GM12891 (cell line): ENCODE results near the gene FASTKD2.

Experiments used
- POLR2A ChIP-seq: IDR thresholded peaks from 2 replicates; pipeline ENCODE4 v1.6.1; 2011; ENCODE audit warnings: low read depth, low read length, control low read depth
- POLR2AphosphoS5 ChIP-seq: IDR thresholded peaks from 2 replicates; pipeline ENCODE4 v1.6.1; 2011; ENCODE audit warnings: low read depth, low read length, control low read depth
- SPI1 ChIP-seq: IDR thresholded peaks from 2 replicates; pipeline ENCODE4 v1.6.1; 2011; ENCODE audit warnings: low read depth, low read length, control low read depth

DNA sequence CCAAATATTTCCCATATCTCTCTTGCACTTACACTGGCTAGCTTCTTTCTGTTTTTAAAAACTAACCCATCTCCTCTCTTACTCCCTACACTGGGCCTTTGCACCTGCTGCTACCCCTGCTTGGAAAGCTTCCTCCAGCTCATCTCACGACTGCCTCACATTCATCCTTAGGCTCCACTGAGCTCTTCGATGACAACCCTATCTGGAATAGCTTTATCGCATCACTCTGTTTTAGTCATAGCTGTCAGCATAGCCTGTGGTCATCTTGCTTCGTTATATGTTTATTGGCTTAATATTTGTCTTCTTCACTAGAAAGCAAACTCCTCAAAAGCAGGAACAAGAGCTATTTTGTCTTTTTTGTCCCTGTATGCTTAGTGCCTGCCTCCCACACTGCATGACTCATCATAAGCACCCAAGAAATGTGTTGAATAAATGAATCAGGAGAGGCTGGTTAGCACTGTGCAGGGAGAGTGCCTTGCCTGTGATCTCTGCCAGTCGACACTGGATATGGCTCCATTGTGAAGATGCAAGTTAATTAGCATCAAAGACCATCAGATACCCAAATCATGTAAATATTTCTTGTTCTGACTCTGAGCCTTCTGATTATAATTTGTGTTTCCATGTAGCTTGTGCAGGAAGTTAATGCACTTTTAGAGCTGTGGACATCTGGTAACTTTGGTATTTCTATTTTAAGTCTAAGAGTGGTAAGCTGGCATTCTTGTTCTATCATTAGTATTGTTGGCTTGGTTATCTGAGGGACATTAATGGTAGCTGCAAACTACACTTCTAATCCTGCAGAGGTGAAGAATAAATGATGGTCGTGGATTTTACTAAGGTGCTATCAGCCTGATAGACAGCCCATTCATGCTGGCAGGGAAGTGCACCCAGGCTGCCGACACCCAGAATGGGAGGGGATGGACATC is 36.9 kb upstream of the FASTKD2 start:
- TF ChIP-seq POLR2AphosphoS5 (no peak), SPI1 (no peak), POLR2A (no peak)
